ENCODE measurements around the gene SBF2.

Gene SBF2

DNA sequence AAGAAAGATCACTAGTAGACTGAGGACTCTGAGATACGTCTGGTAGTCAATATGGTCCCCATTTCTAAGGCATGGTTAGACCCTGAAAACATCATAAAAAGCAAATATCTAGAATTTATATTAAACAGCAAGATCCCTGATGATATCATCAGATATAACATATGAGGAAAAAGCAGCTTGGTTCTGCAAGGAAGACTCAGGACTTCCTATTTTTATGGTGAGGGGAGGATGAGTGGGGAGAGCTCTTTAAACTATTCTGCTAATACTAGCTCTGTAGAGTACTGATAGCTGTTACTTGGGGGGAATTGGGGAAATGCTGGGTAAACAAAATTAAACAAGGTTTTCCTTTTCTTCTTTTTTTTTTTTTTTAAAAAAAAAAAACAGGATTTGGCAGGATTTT is 394.3 kb downstream of the SBF2 start:
- TF ChIP-seq, protein P1, sequence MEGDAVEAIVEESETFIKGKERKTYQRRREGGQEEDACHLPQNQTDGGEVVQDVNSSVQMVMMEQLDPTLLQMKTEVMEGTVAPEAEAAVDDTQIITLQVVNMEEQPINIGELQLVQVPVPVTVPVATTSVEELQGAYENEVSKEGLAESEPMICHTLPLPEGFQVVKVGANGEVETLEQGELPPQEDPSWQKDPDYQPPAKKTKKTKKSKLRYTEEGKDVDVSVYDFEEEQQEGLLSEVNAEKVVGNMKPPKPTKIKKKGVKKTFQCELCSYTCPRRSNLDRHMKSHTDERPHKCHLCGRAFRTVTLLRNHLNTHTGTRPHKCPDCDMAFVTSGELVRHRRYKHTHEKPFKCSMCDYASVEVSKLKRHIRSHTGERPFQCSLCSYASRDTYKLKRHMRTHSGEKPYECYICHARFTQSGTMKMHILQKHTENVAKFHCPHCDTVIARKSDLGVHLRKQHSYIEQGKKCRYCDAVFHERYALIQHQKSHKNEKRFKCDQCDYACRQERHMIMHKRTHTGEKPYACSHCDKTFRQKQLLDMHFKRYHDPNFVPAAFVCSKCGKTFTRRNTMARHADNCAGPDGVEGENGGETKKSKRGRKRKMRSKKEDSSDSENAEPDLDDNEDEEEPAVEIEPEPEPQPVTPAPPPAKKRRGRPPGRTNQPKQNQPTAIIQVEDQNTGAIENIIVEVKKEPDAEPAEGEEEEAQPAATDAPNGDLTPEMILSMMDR (IDR thresholded peaks at IDR 0.05; ENCODE audit: insufficient read depth, low read depth, low read length, missing control alignments) = no peak
- no peak for DNase-seq (ENCODE audit: low read depth)
- H3K4me3 ChIP-seq (ENCODE audit: low read depth, low read length) = no peak overlapping the region

DNA sequence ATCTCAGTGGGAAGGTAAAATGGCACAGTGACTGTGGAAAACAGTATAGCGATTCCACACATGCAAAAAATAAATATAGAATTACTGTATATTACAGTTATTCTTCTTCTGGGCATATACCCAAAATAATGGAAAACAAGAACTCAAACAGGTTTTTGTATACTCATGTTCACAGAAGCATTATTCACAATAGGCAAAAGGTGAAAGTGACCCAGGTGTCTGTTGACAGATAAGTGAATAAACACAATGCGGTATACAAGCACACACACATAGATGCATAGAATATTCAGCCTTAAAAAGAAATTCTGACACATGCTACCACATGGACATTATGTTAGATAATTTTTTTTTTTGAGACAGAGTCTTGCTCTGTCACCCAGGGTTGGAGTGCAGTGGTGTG is 397.1 kb downstream of the SBF2 start:
- TF ChIP-seq, protein P1 (IDR thresholded peaks at IDR 0.05; ENCODE audit: insufficient read depth, low read depth, low read length, missing control alignments) = no peak
- H3K4me3 ChIP-seq (ENCODE audit: low read depth, low read length) = no peak overlapping the region
- DNase-seq (ENCODE audit: low read depth) = no peak

DNA sequence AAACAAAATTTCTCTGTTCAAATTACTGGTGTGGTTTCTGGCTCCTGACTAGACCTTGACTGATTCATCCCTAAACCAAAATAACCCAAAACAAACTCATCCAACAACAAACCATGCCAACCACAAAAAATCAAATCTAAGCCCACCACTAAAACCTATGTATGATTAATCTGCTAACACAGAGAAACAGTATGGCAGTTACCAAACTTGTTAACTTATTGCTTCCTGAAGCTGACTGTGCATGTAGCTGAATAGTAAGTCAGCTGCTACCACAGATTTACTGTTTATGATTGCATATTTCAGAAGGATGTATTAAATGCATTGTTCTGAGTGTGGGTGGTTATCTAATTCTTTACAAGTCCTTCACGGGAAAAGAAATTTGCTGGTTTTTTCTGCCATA is 399.0 kb downstream of the SBF2 start:
- DNase-seq (ENCODE audit: low read depth) = no peak
- TF ChIP-seq, protein P1 (IDR thresholded peaks at IDR 0.05; ENCODE audit: insufficient read depth, low read depth, low read length, missing control alignments) = no peak
- H3K4me3 ChIP-seq (ENCODE audit: low read depth, low read length) = no peak overlapping the region

DNA sequence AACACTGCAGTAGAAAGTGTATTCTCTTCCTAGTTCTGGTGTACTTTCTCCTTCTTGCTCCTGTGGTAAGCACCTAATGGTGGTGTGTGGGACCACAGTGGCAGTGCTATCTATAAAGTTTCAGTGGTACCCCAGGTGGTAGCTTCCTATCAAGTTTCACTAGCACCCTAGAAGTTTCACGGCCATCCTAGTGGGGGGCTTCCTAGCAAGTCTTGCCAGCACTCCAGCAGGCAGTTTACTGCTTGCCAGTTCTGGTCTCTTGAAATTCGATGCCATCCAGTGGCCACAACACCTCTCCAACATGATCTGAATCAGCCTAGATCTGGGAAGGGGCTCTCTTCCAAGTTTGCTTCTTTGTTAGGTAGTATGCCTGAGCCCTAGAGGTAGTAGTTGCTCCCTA is 400.5 kb downstream of the SBF2 start:
- no peak for DNase-seq (ENCODE audit: low read depth)
- H3K4me3 ChIP-seq (ENCODE audit: low read depth, low read length) = no peak overlapping the region
- TF ChIP-seq, protein P1 (IDR thresholded peaks at IDR 0.05; ENCODE audit: insufficient read depth, low read depth, low read length, missing control alignments) = no peak

DNA sequence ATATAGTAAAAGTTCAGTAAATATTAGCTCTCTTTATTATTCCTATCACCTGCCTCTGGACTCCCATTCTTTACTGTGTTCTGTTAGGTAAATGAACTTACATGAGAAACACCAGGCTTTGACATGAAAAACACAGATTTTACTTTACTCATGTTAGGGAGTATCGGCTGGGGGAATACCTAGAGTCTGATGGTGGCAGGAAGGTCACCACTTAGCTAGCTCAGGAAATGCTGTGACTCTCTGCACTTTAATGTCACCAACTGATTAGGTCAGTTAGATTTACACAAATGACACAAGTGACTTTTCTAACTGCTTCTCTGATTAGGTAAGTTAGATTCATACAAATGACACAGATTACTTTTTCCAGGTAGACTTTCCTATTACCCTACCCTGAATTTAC is 405.1 kb downstream of the SBF2 start:
- TF ChIP-seq, protein P1 (IDR thresholded peaks at IDR 0.05; ENCODE audit: insufficient read depth, low read depth, low read length, missing control alignments) = no peak
- H3K4me3 ChIP-seq (ENCODE audit: low read depth, low read length) = no peak overlapping the region
- peak; percentile 6 for DNase-seq (ENCODE audit: low read depth)

DNA sequence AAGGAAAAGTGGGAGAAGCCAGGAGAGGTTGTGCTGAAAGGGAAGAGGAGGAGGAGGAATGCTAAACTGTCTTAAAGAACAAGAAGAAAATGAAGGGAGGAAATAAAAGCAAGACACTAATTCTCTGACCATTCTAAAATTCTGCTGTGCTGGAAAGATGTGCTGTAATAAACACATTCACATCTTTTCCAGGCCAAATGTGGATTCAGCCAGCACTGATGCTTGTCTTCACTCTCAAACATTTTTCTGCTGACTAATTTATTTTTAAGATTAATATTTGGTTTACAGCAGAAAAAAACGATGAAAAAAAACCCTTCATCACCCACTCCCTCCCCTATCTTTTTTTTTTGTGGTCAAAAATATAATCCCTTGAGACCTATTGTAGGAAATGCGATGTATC is 406.5 kb downstream of the SBF2 start:
- TF ChIP-seq, protein P1 (IDR thresholded peaks at IDR 0.05; ENCODE audit: insufficient read depth, low read depth, low read length, missing control alignments) = no peak
- H3K4me3 ChIP-seq (ENCODE audit: low read depth, low read length) = no peak overlapping the region

DNA sequence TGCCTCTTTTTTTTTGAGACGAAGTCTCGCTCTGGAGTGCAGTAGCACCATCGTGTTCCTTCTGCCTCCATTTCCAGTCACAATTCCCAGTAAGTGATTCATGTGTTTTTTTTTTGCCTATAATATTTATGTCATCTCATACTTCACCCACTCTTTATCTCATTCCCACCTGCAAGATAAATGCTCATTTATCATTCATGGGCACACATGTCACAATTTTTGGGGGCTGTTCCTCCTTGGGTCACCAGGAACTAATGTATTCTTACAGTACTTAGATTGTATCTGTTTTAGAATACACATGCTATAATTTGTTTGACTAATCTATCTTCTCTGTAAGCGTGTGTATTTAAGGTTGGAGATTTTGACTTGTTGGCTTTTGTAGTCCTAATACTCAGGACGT is 407.4 kb downstream of the SBF2 start:
- DNase-seq (ENCODE audit: low read depth) = no peak
- no peak overlapping the region for H3K4me3 ChIP-seq (ENCODE audit: low read depth, low read length)
- TF ChIP-seq, protein P1 (IDR thresholded peaks at IDR 0.05; ENCODE audit: insufficient read depth, low read depth, low read length, missing control alignments) = no peak

More for the DNA sequence above, 406.5 kb downstream of the SBF2 start:
- DNase-seq (ENCODE audit: low read depth) = no peak
